HG03521 (cell line): ENCODE results near the gene LRRC41.
A peak's percentile ranks its signal among the peaks of the same experiment; 100 is the strongest.
"Not testable (repeated sequence)": the region's sequence is repeated elsewhere in the genome, so short reads cannot be mapped to it uniquely, and the experiment has no call there.

Experiments
- ATAC-seq: cut with Tn5 transposase; IDR thresholded peaks from one replicate; pipeline ENCODE4 v1.9.1; 2021; ENCODE audit warnings: mild to moderate bottlenecking, moderate library complexity; ENCODE audit not compliant: unreplicated experiment

Gene LRRC41

GRCh38 chr1:46328182-46328581 lies 24.8 kb upstream of the LRRC41 start:
- not testable (repeated sequence) for ATAC-seq

DNA sequence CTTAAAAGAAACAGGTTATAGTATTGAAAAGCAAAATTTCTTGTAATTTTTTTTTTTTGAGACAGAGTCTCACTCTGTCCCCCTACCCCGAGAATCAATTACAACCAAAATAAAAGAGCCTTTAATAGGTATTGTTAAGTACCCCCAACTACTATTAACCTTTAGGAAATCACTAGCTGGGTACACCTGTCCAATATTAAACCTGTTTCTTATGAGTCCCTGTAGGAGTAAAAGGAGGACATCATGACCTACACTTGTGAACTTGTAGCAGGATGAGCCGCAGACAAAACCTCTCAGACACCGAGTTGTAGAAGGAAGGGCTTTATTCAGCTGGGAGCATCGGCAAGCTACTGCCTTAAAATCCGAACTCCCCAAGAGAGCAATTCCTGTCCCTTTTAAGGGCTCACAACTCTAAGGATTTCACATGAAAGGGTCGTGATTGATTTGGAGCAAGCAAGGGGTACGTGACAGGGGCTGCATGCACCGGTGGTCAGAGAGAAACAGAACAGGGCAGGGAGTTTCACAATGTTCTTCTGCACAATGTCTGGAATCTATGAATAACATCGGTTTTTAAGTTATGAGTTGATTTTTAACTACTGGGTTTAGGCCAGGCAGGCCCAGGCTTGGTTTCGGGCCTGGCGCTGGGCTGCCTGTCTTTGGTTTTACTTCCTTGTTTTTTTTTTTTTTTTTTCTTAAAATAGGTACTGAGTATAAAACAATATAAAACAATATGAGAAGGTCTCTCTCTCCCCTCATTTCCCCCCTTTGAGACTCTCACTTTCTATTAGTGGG lies 22.1 kb upstream of the LRRC41 start:
- ATAC-seq, result not testable (repeated sequence)

DNA sequence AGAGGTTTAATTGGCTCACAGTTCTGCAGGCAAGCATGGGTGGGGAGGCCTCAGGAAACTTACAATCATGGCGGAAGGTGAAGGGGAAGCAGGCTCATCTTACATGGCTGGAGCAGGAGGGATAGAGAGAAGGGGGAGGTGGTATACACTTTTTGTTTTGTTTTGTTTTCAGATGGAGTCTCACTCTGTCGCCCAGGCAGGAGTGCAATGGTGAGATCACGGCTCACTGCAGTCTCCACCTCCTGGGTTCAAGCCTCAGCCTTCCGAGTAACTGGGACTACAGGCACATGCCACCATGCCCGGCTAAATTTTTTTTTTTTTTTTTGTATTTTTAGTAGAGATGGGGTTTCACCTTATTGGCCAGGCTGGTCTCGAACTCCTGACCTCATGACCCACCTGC lies 18.8 kb upstream of the LRRC41 start:
- not testable (repeated sequence) for ATAC-seq

GRCh38 chr1:46319960-46320914 lies 16.8 kb upstream of the LRRC41 start:
- ATAC-seq, result not testable (repeated sequence)

GRCh38 chr1:46319301-46319700 lies 15.9 kb upstream of the LRRC41 start:
- not testable (repeated sequence) for ATAC-seq

GRCh38 chr1:46317323-46317722 lies 13.9 kb upstream of the LRRC41 start:
- no peak for ATAC-seq

- no peak for ATAC-seq
Measured at GRCh38 chr1:46315669-46316403, 12.4 kb upstream of the LRRC41 start.

DNA sequence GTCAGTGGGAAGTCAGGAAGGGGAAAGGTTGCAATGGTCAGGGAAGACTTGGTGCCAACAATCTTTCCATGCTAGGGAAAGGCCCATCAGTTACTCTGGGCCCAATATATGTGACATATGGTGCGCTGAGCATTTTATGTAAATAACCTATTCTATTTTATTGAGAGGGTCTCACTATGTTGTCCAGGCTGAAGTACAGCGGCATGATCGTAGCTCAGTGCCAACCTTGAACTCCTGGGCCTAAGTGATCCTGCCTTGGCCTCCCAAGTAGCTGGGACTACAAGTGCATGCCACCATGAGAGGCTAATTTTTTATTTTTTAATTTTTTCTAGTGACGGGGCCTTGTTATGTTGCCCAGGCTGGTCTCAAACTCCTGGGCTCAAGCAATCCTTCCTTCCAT lies 6.9 kb upstream of the LRRC41 start:
- ATAC-seq, result no peak

DNA sequence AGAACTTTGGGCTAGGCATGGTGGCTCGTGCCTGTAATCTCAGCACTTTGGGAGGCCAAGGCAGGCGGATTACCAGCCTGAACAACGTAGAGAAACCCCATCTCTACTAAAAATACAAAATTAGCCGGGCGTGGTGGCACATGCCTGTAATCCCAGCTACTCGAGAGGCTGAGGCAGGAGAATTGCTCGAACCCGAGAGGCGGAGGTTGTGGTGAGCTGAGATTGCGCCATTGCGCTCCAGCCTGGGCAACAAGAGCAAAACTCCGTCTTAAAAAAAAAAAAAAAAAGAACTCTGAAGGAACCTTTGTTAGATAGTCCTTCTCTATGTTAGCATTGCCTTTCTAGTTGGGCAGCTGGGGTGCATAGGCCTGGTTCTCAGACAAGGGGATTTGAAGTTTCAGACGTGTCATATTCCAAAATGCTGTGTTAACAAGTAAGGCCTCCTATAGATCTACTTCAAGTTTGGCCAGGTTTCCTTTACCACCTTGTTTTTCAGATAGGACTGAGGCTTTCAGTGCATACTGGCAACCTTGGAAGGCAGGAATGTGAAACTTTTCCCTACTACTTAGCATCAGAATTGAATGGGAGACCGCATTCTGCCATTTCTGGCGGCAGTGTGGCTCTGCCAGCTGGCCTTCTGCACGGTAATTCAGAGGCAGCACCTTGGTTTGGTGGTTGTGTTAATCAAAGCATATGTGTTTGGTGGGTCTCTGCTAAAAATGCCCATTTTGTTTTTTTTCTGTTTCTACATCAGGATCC lies 6.2 kb upstream of the LRRC41 start:
- no peak for ATAC-seq

DNA sequence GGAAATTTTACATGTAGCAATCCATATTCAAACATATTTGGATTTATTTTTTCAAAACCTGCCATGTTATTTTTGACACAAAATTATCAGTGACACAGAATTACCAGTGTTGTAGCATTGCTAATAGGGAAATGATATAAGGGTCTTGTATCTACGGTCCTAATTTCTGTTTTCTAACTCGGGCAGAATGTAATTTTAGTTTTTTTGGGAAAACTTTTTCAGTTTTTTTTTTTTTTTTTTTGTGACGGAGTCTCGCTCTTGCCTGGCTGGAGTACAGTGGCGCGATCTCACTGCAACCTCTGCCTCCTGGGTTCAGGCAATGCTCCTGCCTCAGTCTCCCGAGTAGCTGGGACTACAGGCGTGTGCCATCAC lies 2.7 kb upstream of the LRRC41 start:
- no peak for ATAC-seq

DNA sequence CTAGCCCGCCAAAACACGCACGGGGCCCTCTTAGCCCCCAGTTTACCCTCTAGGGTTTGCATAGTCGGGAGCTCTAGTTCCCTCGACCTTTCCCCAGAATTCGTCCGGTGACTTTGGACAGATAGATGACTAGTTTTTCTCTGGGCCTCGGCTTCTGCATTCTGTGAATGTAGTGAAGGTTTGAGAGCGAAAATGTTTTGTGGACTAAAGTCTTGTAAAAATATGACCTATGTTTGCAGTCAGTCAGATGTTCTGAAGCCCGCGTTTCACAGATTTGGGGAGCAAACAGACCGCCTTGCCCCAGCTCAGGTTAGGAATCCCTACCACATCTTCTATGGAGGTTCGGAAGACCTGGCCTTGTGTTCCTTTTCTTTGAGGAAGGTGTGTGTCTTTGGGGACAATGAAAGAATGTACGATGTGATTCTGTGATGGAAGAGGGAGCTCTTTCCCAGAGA lies 483 bp upstream of the LRRC41 start:
- ATAC-seq, result no peak

GRCh38 chr1:46302641-46303037 lies 777 bp downstream of the LRRC41 start:
- peak; percentile 6 for ATAC-seq

DNA sequence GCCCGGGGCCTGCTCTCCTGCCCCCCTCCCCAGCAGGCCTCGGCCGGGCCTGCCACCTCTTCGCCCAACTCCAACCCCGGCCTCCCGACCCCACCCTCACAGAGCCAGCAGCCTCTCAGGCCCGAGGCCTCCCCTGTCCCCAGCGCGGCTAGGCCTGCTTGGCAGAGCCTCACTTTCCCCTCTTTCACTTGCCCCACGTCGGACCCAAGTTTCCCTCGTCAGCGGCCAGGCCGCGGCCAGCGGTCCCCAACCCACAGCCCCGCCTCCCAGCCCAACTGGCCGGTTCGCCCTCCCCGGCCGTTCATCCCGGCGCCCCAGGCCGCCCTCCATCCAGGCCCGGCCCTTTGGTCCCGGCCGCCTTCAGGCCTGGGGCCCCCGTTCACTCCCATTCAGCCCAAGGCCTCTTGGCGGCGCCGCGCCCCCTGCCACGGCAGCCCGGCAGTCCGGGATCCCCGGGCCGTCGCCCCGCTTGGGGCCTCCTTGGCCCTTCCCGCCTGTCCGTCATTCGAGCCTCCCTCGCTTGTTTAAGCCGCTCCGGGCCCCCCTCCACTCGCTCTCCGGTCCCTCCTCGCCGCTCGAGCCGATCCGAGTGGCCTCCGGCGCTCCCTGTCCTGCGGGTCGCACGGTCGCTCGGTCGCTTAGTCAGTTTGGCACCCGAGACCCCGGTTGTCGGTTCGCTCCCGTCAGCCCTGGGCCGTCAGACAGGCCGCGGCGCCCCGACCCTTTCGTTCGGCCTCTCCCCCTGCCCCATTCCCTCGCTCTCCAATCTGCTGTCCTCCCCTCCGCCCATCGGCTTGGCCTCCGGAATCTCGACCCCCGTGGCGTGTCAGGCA lies 1.4 kb downstream of the LRRC41 start:
- peak; percentile 29 for ATAC-seq

DNA sequence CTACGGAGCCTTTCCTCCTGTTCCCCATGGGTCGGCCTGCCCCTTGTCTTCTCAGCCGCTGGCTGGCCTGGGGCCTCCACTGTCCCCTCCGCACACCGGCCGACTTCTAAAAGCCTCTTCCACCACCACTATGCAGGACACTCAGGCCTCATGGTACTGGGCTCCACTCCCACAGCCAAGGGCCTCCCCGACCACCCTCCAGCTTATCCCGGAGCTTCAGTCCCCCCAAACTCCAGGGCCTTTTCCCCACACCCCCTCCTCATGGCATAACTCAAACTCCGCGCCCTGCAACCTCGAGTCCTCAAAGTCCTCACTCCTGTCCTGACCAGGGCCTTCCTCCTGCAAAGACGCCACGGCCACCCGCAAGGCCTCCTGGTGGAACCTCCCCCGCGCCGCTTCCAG lies 2.0 kb downstream of the LRRC41 start:
- no peak for ATAC-seq

DNA sequence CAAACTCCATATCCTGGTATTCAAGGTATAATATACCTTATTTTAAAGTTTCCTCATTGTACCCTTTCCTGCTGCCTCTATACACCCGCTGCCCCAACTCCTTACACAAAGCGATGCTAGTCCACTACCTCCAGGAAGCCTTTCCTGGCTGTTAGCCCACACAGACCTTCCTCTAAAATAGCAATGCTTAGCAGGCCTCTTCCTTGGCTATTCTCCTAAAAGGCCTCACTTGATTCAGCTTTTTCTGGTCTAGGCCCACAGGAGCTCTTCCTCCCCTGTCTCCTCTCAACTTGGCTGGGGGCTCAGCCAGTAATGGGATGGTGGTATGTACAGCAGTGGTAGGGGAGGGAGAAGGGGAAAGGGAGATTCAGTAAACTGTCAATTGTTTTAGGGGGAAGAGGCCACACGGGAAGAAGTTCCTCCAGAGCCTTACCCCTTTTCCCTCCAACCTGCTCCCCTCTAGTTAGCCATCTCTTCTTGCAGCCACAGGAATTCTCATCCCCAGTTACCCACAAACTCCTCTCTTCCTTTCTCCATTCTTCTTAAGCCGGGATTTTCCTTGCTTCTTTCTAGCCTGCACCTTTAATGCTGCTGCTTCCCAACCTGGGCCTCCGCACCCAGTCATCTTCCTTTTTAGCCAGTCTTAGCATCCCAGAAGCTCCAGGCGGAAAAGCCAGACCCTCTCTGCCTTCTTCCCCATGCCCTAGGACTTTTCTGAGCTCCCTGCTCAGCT lies 2.6 kb downstream of the LRRC41 start:
- ATAC-seq, result no peak

DNA sequence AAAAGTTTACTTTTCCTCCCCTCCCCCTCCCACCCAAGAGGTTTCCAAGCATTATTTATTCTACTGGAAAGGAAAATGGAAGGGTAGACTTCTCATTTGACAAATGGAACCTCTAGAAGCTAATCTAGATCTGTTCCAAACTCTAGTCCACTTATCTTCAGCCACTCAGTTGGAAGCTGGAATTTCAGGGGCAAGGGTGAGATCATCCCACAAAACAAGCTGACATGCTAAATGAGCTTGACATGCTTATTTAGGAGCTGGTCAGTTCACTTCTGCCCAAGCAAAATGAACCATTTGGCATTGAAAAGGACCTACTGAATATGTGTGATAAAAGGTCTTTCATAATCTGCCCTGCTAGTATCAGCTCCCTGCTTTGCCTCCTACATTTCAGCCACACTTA lies 5.0 kb downstream of the LRRC41 start:
- no peak for ATAC-seq

GRCh38 chr1:46295306-46295705 lies 8.1 kb downstream of the LRRC41 start:
- no peak for ATAC-seq

GRCh38 chr1:46289976-46290375 lies 13.4 kb downstream of the LRRC41 start:
- ATAC-seq, result no peak

- no peak for ATAC-seq
Measured at GRCh38 chr1:46289134-46289494, 14.3 kb downstream of the LRRC41 start.
